Measurements from ENCODE around the gene SLC17A3. TPM values are rescaled to one million over a fixed set of nuclear protein-coding genes. Genes with fewer than 3 reads are reported as not detected.

SLC17A3 gene
- total and polyA plus RNA-seq, 9 of the 15 experiments (the other 6 are each of a cell fraction or from before 2014, with no cell fraction given): 0.04 to 0.08 TPM; not detected in 7

- TF ChIP-seq, protein P1, sequence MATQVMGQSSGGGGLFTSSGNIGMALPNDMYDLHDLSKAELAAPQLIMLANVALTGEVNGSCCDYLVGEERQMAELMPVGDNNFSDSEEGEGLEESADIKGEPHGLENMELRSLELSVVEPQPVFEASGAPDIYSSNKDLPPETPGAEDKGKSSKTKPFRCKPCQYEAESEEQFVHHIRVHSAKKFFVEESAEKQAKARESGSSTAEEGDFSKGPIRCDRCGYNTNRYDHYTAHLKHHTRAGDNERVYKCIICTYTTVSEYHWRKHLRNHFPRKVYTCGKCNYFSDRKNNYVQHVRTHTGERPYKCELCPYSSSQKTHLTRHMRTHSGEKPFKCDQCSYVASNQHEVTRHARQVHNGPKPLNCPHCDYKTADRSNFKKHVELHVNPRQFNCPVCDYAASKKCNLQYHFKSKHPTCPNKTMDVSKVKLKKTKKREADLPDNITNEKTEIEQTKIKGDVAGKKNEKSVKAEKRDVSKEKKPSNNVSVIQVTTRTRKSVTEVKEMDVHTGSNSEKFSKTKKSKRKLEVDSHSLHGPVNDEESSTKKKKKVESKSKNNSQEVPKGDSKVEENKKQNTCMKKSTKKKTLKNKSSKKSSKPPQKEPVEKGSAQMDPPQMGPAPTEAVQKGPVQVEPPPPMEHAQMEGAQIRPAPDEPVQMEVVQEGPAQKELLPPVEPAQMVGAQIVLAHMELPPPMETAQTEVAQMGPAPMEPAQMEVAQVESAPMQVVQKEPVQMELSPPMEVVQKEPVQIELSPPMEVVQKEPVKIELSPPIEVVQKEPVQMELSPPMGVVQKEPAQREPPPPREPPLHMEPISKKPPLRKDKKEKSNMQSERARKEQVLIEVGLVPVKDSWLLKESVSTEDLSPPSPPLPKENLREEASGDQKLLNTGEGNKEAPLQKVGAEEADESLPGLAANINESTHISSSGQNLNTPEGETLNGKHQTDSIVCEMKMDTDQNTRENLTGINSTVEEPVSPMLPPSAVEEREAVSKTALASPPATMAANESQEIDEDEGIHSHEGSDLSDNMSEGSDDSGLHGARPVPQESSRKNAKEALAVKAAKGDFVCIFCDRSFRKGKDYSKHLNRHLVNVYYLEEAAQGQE (IDR thresholded peaks at IDR 0.05; ENCODE audit: borderline replicate concordance): peak; percentile 74; the same call in 1 of the 2 replicates
- TF ChIP-seq, protein P1 (CRISPR knock-in tag; IDR thresholded peaks at IDR 0.05; ENCODE audit: low read depth): no peak
Measured at GRCh38 chr6:25889877-25890853, 16.1 kb upstream of the SLC17A3 start (continued).
